ENCODE data around the gene CHST13. TPM values are rescaled to one million over a fixed set of nuclear protein-coding genes. Genes with fewer than 3 reads are reported as not detected.

The CHST13 gene
- total RNA-seq, 4 donors from 2014 or later = 0.19 to 0.69 (median 0.37) TPM

- H3K4me3 ChIP-seq = no peak overlapping the region
- DNase-seq (ENCODE audit: extremely low spot score) = no peak
- no peaks in the 10 kb centered on the region for H3K4me1 ChIP-seq
- peaks cover 0 to 33% (median 0%) of the 10 kb centered on the region in 4 donors for H3K27me3 ChIP-seq
- 83% methylated on average over 3 of the region's 4 CpGs for WGBS
- TF ChIP-seq POLR2A (IDR thresholded peaks at IDR 0.05; ENCODE audit: low read depth) (no peak), CTCF (IDR thresholded peaks at IDR 0.05) (no peak), EP300 (IDR thresholded peaks at IDR 0.05) (no peak), POLR2AphosphoS5 (IDR thresholded peaks at IDR 0.05) (no peak)
- H3K27ac ChIP-seq (replicated peaks in 1 of 4) = no peak overlapping the region
- no peaks in the 10 kb centered on the region for H3K36me3 ChIP-seq
- intact Hi-C loops (cut with DNase I) = no loop called here
- H3K9me3 ChIP-seq = no peaks in the 10 kb centered on the region
These were observed 15.4 kb upstream of the CHST13 start for GRCh38 chr3:126508564-126508964.

- Histone ChIP-seq H3K27ac (replicated peaks in 1 of 4) (no peak overlapping the region), H3K27me3 (peaks cover 0 to 21% (median 0%) of the 10 kb centered on the region in 4 donors), H3K9me3 (no peaks in the 10 kb centered on the region), H3K4me3 (no peak overlapping the region), H3K36me3 (no peaks in the 10 kb centered on the region), H3K4me1 (no peaks in the 10 kb centered on the region)
- TF ChIP-seq POLR2AphosphoS5 (IDR thresholded peaks at IDR 0.05) = no peak
- no peak for TF ChIP-seq EP300 (IDR thresholded peaks at IDR 0.05)
- TF ChIP-seq CTCF (IDR thresholded peaks at IDR 0.05) = no peak
- TF ChIP-seq POLR2A (IDR thresholded peaks at IDR 0.05; ENCODE audit: low read depth) = no peak
- intact Hi-C loops (cut with DNase I) = no loop called here
- WGBS = 64% methylated on average over 9 of the region's 18 CpGs
- no peak for DNase-seq (ENCODE audit: extremely low spot score)
These were observed 14.2 kb upstream of the CHST13 start for GRCh38 chr3:126509597-126510307.

GRCh38 chr3:126510308-126510910 is 13.5 kb upstream of the CHST13 start:
- TF ChIP-seq EP300 (IDR thresholded peaks at IDR 0.05) (no peak), POLR2AphosphoS5 (IDR thresholded peaks at IDR 0.05) (no peak), POLR2A (IDR thresholded peaks at IDR 0.05; ENCODE audit: low read depth) (no peak), CTCF (IDR thresholded peaks at IDR 0.05) (no peak)
- Histone ChIP-seq H3K9me3 (no peaks in the 10 kb centered on the region), H3K27ac (replicated peaks in 1 of 4) (no peak overlapping the region), H3K27me3 (peaks cover 0 to 15% (median 0%) of the 10 kb centered on the region in 4 donors), H3K36me3 (no peaks in the 10 kb centered on the region), H3K4me1 (no peaks in the 10 kb centered on the region), H3K4me3 (no peak overlapping the region)
- intact Hi-C loops (cut with DNase I) = no loop called here
- no peak for DNase-seq (ENCODE audit: extremely low spot score)
- 68% methylated on average over 16 of the region's 22 CpGs for WGBS

GRCh38 chr3:126511291-126511690 is 12.7 kb upstream of the CHST13 start:
- H3K36me3 ChIP-seq = no peaks in the 10 kb centered on the region
- 79% methylated on average over 7 of the region's 7 CpGs for WGBS
- no peak for DNase-seq (ENCODE audit: extremely low spot score)
- intact Hi-C loops (cut with DNase I) = no loop called here
- TF ChIP-seq CTCF (IDR thresholded peaks at IDR 0.05) = no peak
- no peak for TF ChIP-seq EP300 (IDR thresholded peaks at IDR 0.05)
- TF ChIP-seq POLR2AphosphoS5 (IDR thresholded peaks at IDR 0.05) = no peak
- no peak for TF ChIP-seq POLR2A (IDR thresholded peaks at IDR 0.05; ENCODE audit: low read depth)
- no peaks in the 10 kb centered on the region for H3K9me3 ChIP-seq
- no peak overlapping the region for H3K4me3 ChIP-seq
- H3K27ac ChIP-seq (replicated peaks in 1 of 4) = no peak overlapping the region
- peaks cover 0 to 8% (median 0%) of the 10 kb centered on the region in 4 donors for H3K27me3 ChIP-seq
- no peaks in the 10 kb centered on the region for H3K4me1 ChIP-seq
